Hypothalamus (tissue), 51 donors: ENCODE measurements around the gene KLRK1.
"Not testable (repeated sequence)": the region's sequence is repeated elsewhere in the genome, so short reads cannot be mapped to it uniquely, and the experiment has no call there.

Experiments
- DNase-seq, 51 donors: peaks; one replicate each; lab custom pipeline; 2025; lab: John Stamatoyannopoulos, UW

Gene KLRK1

DNA sequence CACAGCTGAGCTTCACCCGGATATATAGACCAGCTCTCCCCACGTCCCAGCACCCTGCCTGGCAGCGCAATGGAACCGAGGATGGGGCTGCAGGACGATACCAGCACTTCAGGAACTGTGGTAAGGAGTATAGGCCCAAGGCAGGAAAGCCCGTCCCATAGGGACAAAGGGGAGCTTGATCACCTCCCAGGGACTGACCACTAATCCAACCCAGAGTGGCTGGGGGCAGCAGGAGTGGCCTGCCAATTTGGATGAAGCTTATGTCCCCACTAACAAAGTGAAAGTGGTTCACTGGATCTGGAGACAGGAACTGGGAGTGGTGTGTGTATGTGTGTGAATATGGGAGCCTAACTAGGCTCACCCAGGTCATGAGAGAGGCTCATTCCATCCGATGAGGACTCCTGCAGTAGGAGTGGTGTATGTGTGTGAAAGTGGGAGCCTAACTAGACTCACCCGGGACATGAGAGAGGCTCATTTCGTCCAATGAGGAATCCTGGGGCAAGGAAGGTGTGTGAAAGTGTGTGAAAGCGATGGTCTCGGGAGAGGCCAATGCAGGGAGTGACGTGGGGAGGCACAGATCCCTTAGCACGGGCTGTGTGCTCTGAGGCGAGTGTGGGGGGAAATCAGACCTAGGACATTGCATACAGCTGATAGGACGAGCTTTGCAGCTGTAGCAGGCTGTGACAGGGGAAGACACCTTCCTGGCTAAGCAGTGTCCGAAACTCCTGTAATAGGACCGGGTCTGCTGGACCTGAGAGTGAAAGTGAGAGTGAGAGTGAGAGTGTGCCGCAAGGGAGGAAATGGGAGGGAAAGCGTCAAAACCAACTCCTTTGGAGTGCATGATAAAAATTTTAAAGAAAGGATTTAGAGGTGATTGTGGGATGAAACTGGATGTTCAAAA, 25.7 kb downstream of the KLRK1 start:
- peak in 32 of 51 donors; percentile 22 to 93 (median 59) for DNase-seq

GRCh38 chr12:10363658-10363913, 26.3 kb downstream of the KLRK1 start:
- peak in 1 of 51 donors; percentile 81 for DNase-seq

- DNase-seq, result peak in 2 of 51 donors; percentile 43 to 48
These were observed 26.8 kb downstream of the KLRK1 start for GRCh38 chr12:10362828-10363657.

GRCh38 chr12:10362325-10362724, 27.5 kb downstream of the KLRK1 start:
- no peak for DNase-seq

- DNase-seq, result peak in 2 of 51 donors; percentile 25 to 57
These were observed 28.2 kb downstream of the KLRK1 start for GRCh38 chr12:10361622-10362021.

GRCh38 chr12:10361084-10361483, 28.8 kb downstream of the KLRK1 start:
- peak in 6 of 51 donors; percentile 21 to 67 (median 26) for DNase-seq

DNA sequence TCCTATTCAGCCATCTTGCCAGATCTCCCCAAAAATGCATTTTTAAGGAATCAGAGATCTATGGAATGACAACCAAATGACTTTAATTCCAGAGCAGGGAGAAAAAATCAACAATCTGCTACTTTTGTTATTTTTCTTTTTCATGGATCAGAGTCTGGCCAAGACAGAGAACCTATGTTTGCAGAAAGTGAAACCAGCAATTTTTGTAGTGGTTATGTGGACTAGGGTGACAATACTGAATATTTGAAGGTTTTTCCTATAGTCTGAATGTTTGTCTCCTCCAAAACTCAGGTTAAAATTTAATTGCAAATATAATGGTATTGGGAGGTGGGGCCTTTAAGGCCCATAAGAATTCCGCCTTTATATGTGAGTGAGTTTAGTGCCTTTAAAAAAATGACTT, 30.9 kb downstream of the KLRK1 start:
- no peak for DNase-seq

- DNase-seq, result no peak
These were observed 31.7 kb downstream of the KLRK1 start for GRCh38 chr12:10358131-10358530.

GRCh38 chr12:10354502-10354901, 35.3 kb downstream of the KLRK1 start:
- peak in 5 of 51 donors; percentile 11 to 64 (median 25) for DNase-seq

DNA sequence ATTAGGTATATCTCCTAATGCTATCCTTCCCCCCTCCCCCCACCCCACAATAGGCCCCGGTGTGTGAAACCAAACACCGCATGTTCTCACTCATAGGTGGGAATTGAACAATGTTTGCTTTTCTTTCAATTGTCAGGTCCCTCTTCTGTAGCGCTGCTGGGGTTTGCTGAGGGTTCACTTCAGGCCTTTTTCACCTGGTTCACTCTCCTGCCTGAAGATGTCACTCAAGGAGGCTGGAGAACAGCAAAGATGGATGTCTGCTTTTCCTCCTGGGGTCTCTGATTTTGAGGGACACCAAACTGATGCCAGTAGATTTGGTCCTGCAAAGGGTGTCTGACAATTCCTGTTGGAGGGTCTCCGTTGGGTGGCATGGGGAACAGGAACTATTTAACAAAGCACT, 35.8 kb downstream of the KLRK1 start:
- no peak for DNase-seq

DNA sequence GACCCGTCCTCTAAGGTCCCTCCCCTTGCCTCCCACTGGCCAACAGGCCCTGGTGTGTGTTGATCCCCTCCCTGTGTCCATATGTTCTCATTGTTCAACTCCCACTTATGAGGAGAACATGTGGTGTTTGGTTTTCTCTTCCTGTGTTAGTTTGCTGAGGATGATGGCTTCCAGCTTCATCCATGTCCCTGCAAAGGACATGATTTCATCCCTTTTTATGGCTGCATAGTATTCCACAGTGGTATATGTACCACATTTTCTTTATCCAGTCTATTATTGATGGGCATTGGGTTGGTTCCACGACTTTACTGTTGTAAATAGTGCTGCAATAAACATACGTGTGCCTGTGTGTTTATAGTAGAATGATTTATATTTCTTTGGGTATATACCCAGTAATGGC, 38.4 kb downstream of the KLRK1 start:
- not testable (repeated sequence) for DNase-seq

- DNase-seq, result no peak
These were observed 47.8 kb downstream of the KLRK1 start for GRCh38 chr12:10341892-10342509.

DNA sequence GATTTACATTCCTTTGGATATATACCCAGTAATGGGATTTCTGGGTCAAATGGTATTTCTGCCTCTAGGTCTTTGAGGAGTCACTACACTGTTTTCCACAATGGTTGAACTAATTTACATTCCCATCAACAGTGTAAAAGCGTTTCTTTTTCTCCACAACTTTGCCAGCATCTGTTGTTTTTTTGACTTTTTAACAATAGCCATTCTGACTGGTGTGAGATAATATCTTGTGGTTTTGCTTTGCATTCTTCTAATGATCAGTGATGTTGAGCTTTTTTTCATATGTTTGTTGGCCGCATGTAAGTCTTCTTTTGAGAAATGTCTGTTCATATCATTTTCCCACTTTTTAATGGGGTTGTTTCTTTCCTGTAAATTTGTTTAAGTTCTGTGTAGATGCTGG, 48.9 kb downstream of the KLRK1 start:
- not testable (repeated sequence) for DNase-seq

DNA sequence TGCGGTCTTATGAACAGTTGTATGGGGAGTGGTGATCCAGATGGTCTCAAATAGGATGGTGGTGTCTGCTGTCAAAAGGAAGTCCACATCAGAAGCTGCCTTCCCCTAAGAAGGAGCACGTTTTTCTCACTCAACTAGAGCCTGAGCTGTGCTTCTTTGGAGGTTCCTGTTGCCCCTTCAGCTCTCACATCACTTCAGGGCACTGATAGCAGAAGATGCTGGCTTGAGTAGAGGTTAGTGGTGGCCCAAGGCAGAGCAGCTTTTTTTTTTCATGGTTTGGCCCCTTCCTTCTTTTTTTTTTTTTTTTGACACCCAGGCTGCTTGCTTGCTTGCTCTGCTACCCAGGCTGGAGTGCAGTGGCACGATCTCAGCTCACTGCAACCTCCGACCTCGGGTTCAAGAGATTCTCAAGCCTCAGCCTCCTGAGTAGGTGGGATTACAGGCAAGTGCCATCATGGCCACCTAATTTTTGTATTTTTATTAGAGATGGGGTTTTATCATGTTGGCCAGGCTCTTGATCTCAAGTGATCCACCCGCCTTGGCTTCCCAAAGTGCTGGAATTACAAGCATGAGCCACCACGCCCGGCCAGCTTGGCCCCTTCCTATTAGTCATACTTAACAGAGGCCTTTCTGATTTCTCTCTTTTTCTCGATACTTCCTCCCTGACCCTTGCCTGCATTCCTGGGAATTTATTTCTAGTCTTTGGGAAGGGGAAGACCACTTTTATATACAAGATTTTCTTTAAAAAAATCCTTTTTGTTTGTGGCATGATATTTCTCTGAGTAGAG, 50.6 kb downstream of the KLRK1 start:
- no peak for DNase-seq

DNA sequence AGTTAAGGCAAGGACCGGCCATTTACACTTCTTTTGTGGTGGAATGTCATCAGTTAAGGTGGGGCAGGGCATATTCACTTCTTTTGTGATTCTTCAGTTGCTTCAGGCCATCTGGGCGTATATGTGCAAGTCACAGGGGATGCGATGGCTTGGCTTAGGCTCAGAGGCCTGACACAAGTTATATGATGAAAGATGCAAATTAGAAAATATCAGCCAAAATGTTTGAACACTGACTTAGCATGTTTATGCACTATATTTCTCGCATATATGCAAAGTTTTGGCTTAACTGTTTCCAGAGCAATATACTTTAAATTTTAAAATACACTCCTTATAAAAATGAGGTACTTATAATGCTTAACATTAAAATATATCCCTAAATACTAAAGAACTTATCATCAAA, 51.4 kb downstream of the KLRK1 start:
- not testable (repeated sequence) for DNase-seq

GRCh38 chr12:10336196-10336595, 53.6 kb downstream of the KLRK1 start:
- not testable (repeated sequence) for DNase-seq

DNA sequence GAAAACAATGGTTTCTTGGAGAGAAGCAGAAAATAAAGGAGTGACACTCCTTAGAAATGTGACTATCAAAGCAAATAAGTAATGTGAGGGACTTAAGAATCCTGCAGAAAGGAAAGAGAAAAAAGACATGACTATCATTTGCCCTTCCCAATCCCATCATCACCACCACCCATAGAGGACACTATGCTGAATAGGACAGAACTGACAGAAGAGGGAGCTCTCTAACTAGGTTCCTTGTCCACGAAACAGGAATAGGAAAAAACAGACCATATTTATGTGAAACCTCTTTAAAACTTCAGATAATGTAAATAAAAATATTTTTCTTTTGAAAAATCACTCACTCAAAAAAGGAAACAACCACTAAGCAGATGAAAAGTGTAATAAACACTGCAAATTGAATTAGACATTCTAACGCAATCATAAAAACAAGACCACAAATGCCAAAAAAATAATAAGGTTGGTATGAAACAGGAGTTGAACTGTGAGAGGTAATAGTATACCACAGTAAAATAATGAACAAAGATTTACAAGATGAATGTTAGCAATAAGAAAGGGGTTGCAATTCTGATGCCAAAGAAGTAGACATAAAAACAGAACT, 58.1 kb downstream of the KLRK1 start:
- DNase-seq, result peak in 4 of 51 donors; percentile 0 to 45 (median 2)

- not testable (repeated sequence) for DNase-seq
These were observed 61.1 kb downstream of the KLRK1 start for GRCh38 chr12:10328691-10329090.
